Measurements from ENCODE around the gene TOPBP1.

TOPBP1 gene

GRCh38 chr3:133608388-133608787 is 53.4 kb downstream of the TOPBP1 start:
- DNase-seq (ENCODE audit: low read depth) = no peak

- DNase-seq (ENCODE audit: low read depth) = no peak
Observed at GRCh38 chr3:133607816-133608215, 53.9 kb downstream of the TOPBP1 start.

DNA sequence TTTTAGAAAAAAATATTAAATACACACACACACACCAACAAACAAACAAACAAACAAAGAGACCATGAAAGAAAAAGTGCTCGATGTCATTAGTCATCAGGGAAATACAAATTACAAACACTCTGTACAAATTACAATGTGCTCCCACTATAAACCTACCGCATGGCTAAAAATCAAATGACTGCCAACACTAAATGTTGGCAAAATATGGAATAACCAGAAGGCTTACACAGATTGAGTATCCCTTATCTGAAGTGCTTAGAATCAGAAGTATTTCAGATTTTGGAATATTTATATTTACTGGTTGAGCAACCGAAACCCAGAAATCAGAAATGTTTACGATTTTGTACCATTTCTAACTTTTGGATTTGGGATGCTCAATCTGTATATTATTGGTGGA is 54.8 kb downstream of the TOPBP1 start:
- DNase-seq (ENCODE audit: low read depth) = no peak

DNA sequence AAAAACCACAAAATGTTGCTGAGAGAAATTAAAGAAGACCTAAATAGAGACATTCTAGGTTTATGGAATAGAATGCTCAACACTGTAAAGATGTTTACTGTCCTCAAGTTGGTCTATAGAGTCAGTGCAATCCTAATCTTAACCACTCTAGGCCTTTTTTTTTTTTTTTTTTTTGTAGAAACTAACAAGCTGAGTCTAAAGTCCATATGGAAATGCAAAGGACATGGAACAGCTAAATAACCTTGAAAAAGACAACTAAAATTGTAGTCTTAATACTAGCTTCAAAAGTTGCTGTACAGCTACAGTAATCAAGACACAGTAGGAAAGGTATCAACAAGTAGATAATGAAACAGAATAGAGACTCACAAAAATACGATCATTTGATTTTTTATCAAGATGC is 55.4 kb downstream of the TOPBP1 start:
- no peak for DNase-seq (ENCODE audit: low read depth)

DNA sequence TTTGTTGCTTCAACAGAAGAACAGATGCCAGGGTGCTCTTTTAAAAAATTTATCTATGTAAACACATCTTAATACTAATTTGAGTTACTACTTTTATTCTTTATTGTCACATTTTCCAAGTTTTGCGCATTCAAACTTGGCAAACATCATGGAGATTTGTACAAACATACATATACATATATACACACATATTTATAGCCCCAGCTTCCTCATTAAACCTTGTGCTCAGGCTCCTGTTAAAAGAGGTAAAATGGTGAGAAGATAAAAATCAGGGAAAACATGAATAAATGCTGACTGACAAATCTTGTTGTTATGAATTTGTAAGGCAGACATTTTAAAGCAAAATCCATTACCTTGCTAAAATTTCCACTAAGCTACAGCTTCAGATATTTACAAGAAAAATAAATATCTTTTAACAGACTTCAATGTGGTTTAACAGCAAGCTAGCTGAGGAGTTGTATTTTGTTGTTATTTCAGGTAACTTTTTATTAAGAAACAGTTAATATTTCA is 61.1 kb downstream of the TOPBP1 start:
- no peak for DNase-seq (ENCODE audit: low read depth)

DNA sequence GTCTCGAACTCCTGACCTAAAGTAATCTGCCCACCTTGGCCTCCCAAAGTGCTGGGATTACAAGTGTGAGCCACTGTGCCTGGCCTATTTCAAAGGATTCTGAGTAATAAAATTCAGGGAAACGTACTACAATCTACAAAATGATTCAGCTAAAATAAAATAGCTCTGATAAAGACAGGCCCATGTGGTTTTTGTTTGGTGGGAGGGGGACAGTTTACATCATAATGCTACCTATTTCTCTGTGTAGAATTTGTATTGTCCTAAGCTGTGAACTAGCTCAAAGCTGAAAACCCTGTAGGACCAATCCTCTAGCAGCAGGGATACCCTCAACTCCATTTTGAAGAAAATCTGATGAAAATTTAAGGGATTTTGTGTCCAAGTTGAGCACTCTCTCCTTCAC is 62.5 kb downstream of the TOPBP1 start:
- DNase-seq (ENCODE audit: low read depth) = no peak

DNA sequence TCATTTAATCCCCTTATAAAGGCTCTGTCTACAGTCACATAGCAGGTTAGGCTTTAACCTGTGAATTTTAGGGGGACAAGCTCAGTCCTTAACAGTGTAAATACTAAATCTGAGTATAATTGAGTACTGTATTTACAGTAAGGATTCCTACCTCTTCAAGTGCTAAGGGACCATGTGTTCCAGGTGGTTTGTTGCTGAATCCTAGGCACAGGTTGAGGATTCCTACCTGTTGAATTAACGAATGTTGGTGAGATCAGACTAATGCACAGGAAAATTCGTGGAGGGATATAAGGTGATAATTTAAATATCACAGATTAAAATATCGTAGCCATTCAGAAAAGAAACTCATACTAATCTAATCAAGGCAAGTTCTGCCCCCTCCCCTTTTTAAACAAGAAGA is 63.3 kb downstream of the TOPBP1 start:
- DNase-seq (ENCODE audit: low read depth) = no peak

- no peak for DNase-seq (ENCODE audit: low read depth)
Observed at GRCh38 chr3:133595341-133595740, 66.4 kb downstream of the TOPBP1 start.

GRCh38 chr3:133593243-133593642 is 68.5 kb downstream of the TOPBP1 start:
- DNase-seq (ENCODE audit: low read depth) = no peak

DNA sequence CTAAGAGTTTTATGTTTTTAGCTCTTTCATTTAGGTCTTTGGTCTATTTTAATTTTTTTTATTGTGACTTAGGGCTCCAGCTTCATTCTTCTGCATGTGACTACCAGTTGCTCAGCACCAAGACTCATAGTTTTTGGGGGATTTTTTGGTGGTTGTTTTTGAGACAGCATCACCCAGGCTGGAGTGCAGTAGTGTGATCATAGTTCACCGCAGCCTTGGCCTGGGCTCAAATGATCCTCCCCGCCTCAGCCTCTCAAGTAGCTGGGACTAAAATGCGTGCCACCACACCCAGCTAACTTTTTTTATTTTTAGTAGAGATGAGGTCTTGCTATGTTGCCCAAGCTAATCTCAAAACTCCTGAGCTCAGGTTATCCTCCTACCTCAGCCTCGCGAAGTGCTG is 68.9 kb downstream of the TOPBP1 start:
- DNase-seq (ENCODE audit: low read depth) = no peak

DNA sequence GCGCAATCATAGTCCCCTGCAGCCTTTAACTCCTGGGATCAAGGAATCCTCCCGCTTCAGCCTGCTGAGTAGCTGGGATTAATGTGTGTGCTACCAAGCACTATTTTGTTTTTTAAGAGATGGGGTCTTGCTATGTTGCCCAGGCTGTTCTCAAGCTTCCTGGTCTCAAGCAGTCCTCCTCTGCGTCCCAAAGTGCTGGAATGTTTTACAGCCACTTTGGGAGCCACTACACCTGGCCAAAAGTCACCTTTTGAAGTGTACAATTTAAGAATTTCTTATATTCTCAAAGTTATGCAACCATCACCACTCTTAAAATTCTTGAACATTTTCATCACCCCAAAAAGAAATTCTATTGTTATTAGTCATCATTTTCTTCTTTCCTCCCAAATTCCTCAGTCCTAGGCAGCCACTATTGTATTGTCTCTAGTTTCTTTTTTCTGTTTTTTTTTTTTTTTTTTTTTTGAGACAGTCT is 70.4 kb downstream of the TOPBP1 start:
- no peak for DNase-seq (ENCODE audit: low read depth)

DNA sequence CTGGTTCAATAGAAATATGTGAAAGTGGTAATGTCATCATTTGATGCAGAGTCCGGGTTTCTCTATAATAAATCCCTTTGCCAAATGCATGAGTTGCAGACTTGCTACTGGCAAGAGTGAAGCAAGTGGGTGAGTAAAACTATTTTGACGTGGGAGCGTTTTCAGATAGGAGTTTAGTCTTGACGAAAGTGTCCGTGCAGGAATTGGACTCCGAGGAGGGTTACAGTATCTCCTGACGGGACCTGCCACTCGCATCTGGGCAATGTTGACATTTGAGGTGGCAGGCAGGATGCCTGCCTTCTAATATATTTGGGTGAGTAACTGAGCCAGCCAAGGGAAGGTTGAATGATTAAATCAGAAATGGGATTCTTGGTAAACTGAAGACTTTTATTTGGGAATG is 72.2 kb downstream of the TOPBP1 start:
- DNase-seq (ENCODE audit: low read depth) = no peak

- DNase-seq (ENCODE audit: low read depth) = no peak
Observed at GRCh38 chr3:133588784-133589465, 72.8 kb downstream of the TOPBP1 start.

- no peak for DNase-seq (ENCODE audit: low read depth)
Observed at GRCh38 chr3:133588035-133588434, 73.7 kb downstream of the TOPBP1 start.

- DNase-seq (ENCODE audit: low read depth) = no peak
Observed at GRCh38 chr3:133583396-133583795, 78.3 kb downstream of the TOPBP1 start.

DNA sequence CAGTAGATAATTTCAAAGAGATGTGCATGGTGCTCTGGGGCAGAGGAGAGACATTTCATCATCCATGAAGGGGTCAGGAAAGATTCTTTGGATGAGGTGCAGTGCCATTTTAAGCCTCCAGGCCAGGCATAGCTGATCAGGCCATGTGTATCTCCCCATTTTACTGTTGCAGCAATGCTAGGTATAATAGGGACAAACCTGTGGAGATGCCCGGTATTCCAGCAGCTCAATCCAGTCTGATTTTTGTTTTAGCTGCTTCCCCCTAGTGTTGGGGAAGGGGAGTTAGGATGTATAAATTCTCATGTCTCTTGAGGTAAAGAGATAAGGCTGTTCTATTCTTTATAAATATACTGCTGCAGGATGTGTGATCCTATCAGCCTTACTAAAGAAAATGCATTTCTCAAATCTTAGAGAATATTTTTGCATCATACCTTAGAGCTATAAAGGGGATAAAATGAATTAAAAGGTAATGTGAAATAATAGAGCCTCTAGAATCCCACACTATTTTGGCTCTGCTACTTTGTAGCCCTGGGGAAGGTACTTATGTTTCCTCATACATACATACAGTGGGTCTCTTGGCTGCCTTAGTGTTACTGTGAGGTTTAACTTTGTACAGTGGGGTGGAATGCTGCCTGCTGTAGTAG is 83.1 kb downstream of the TOPBP1 start:
- DNase-seq (ENCODE audit: low read depth) = no peak

DNA sequence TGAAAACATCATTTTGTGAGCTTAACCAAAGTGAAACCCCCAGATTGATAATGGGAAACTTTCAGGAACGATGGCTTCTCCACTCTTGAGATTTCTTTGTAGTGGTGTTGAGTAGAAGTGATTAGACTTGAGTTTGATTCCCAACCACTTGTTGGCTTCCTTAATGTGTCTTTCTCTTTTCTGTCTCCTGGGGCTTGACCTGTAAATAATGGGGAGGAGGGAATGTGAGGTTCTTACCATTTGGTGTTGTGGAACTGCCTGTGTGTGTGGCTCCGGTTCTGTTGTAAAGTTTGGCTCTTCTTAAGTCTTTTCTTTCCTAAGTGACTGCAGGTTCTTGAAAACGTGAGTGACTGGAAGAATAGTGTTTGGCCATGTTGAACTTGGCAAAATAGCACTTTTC is 85.6 kb downstream of the TOPBP1 start:
- DNase-seq (ENCODE audit: low read depth) = no peak

GRCh38 chr3:133575086-133575485 is 86.7 kb downstream of the TOPBP1 start:
- DNase-seq (ENCODE audit: low read depth) = no peak

DNA sequence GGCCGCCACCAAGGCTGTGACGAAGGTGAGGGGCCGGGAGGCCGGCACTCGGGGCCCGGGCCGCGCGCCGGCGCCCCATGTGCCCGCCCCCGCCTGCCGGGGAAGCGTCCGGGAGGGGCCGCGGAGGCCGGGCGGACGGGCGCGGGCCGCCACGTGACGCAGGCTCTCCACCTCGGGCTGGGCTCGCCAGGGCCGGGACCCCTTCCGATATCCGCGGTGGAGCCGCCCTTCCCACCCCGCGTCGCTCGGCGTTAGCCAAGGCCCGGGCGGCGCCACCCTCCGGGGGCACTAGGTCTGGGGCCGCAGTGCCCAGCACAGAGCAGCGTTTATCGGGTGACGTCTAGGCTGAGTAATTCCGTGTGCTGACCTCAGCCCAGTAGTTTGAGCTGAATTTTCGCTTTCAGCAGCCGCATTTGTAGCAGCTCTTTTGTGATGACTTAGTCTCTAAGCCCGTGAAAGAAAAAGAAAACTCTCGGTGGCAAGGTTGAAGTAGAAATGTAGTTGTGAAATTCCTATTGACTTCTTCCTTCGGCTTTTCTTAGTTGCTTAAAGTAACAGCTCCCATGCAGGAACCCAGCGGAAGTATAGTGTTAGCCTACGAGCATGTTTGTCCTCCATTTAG is 87.4 kb downstream of the TOPBP1 start:
- DNase-seq (ENCODE audit: low read depth) = peak; percentile 46

GRCh38 chr3:133573629-133574194 is 88.0 kb downstream of the TOPBP1 start, which contains the start of gene CDV3:
Gene CDV3 (plus strand): TSS chr3:133573686. CDS start chr3:133574045, 359 bp downstream.
- DNase-seq (ENCODE audit: low read depth) = no peak

GRCh38 chr3:133573054-133573628 is 88.6 kb downstream of the TOPBP1 start:
- peak; percentile 100 for DNase-seq (ENCODE audit: low read depth)

Measured in stimulated activated CD8-positive, alpha-beta memory T cell treated with anti-CD3 and anti-CD28 coated beads, Interleukin-12 subunit alpha, Interleukin-12 subunit beta, amount 100 ng/mL, for 1 hour (primary cell).